H1 (cell line): Measurements from ENCODE around the gene TGFB1I1. TPM values are rescaled to one million over a fixed set of nuclear protein-coding genes. Genes with fewer than 3 reads are reported as not detected.

Experiments used
- polyA plus RNA-seq, 7 experiments: library from polyadenylated mRNA; depleted of rRNA in 3 of 7; stranded (reverse) in 5 of 7; unstranded in 2 of 7; fragments of >200 nt in 5 of 7; fragments of 200-250 nt in 2 of 7; gene quantifications; 1 replicate in 5 of 7; 2 replicates in 1 of 7; 4 replicates in 1 of 7; pipeline versions ENCODE4 v1.2.1 to v1.2.3, GENCODE V29; 2011 to 2013; ENCODE audit warnings: missing spikeins in 2 of 7, mixed read lengths in 2 of 7
- total RNA-seq: library from RNA; stranded (reverse); fragmentation: NEBNext Ultra II Directional; extraction: Animal tissue kit (Norgen Biotek cat#: 25700); gene quantifications from 2 replicates; pipeline ENCODE4 v1.2.1, GENCODE V29; 2021
- TF ChIP-seq, protein P1 (sequence below): fragments of 300-600 bp; sonication (generic); IDR thresholded peaks from 2 replicates; pipeline ENCODE4 v1.7.1; 2012; ENCODE audit warnings: low read length, moderate library complexity, mild to moderate bottlenecking, inconsistent platforms; ENCODE audit not compliant: insufficient replicate concordance

Gene TGFB1I1
- total and polyA plus RNA-seq, 2 of the 8 experiments (the other 6 are each of a cell fraction or from before 2014, with no cell fraction given) = 5.6 to 5.8 TPM

DNA sequence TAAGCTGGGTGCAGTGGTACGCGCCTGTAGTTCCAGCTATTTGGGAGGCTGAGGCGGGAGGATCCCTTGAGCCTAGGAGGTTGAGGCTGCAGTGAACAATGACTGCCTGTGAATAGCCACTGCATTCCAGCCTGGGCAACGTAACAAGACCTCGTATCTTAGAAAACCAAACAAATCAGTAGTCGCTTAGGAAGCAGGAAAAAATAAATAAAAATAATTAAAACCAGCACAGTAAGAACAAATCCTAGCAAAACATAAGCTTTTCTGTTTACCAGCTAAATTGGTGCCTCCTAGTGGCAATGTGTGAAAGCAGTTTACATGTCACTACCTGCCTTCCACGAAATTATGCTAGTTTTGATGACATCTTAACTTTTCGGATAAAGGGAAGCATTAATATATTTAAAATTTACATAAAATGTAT lies 11.4 kb upstream of the TGFB1I1 start (continued):
- TF ChIP-seq, protein P1, sequence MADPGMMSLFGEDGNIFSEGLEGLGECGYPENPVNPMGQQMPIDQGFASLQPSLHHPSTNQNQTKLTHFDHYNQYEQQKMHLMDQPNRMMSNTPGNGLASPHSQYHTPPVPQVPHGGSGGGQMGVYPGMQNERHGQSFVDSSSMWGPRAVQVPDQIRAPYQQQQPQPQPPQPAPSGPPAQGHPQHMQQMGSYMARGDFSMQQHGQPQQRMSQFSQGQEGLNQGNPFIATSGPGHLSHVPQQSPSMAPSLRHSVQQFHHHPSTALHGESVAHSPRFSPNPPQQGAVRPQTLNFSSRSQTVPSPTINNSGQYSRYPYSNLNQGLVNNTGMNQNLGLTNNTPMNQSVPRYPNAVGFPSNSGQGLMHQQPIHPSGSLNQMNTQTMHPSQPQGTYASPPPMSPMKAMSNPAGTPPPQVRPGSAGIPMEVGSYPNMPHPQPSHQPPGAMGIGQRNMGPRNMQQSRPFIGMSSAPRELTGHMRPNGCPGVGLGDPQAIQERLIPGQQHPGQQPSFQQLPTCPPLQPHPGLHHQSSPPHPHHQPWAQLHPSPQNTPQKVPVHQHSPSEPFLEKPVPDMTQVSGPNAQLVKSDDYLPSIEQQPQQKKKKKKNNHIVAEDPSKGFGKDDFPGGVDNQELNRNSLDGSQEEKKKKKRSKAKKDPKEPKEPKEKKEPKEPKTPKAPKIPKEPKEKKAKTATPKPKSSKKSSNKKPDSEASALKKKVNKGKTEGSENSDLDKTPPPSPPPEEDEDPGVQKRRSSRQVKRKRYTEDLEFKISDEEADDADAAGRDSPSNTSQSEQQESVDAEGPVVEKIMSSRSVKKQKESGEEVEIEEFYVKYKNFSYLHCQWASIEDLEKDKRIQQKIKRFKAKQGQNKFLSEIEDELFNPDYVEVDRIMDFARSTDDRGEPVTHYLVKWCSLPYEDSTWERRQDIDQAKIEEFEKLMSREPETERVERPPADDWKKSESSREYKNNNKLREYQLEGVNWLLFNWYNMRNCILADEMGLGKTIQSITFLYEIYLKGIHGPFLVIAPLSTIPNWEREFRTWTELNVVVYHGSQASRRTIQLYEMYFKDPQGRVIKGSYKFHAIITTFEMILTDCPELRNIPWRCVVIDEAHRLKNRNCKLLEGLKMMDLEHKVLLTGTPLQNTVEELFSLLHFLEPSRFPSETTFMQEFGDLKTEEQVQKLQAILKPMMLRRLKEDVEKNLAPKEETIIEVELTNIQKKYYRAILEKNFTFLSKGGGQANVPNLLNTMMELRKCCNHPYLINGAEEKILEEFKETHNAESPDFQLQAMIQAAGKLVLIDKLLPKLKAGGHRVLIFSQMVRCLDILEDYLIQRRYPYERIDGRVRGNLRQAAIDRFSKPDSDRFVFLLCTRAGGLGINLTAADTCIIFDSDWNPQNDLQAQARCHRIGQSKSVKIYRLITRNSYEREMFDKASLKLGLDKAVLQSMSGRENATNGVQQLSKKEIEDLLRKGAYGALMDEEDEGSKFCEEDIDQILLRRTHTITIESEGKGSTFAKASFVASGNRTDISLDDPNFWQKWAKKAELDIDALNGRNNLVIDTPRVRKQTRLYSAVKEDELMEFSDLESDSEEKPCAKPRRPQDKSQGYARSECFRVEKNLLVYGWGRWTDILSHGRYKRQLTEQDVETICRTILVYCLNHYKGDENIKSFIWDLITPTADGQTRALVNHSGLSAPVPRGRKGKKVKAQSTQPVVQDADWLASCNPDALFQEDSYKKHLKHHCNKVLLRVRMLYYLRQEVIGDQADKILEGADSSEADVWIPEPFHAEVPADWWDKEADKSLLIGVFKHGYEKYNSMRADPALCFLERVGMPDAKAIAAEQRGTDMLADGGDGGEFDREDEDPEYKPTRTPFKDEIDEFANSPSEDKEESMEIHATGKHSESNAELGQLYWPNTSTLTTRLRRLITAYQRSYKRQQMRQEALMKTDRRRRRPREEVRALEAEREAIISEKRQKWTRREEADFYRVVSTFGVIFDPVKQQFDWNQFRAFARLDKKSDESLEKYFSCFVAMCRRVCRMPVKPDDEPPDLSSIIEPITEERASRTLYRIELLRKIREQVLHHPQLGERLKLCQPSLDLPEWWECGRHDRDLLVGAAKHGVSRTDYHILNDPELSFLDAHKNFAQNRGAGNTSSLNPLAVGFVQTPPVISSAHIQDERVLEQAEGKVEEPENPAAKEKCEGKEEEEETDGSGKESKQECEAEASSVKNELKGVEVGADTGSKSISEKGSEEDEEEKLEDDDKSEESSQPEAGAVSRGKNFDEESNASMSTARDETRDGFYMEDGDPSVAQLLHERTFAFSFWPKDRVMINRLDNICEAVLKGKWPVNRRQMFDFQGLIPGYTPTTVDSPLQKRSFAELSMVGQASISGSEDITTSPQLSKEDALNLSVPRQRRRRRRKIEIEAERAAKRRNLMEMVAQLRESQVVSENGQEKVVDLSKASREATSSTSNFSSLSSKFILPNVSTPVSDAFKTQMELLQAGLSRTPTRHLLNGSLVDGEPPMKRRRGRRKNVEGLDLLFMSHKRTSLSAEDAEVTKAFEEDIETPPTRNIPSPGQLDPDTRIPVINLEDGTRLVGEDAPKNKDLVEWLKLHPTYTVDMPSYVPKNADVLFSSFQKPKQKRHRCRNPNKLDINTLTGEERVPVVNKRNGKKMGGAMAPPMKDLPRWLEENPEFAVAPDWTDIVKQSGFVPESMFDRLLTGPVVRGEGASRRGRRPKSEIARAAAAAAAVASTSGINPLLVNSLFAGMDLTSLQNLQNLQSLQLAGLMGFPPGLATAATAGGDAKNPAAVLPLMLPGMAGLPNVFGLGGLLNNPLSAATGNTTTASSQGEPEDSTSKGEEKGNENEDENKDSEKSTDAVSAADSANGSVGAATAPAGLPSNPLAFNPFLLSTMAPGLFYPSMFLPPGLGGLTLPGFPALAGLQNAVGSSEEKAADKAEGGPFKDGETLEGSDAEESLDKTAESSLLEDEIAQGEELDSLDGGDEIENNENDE = peak; percentile 22
